IgD-negative memory B cell (primary cell): ENCODE measurements around the gene SLC17A9. TPM values are rescaled to one million over a fixed set of nuclear protein-coding genes. Genes with fewer than 3 reads are reported as not detected.
"Not testable (repeated sequence)": the region's sequence is repeated elsewhere in the genome, so short reads cannot be mapped to it uniquely, and the experiment has no call there.

Experiments
- H3K27ac Mint-ChIP-seq, 3 donors: one replicate each; pipeline ENCODE4 v1.8.0; 2020 to 2022; ENCODE audit warnings: mild to moderate bottlenecking in 3 of 3, mixed read lengths in 3 of 3, moderate library complexity in 1 of 3
- H3K27me3 Mint-ChIP-seq: one replicate; pipeline ENCODE4 v1.8.0; 2021; ENCODE audit warnings: mixed read lengths
- H3K36me3 Mint-ChIP-seq: one replicate; pipeline ENCODE4 v1.8.0; 2020; ENCODE audit warnings: mild to moderate bottlenecking, mixed read lengths
- H3K4me1 Mint-ChIP-seq, 3 donors: one replicate each; pipeline ENCODE4 v1.8.0; 2020 to 2022; ENCODE audit warnings: mixed read lengths in 3 of 3, mild to moderate bottlenecking in 1 of 3
- H3K4me3 Mint-ChIP-seq, 4 donors: one replicate each; pipeline ENCODE4 v1.8.0; 2020 to 2022; ENCODE audit warnings: mild to moderate bottlenecking in 4 of 4, mixed read lengths in 4 of 4, moderate library complexity in 3 of 4
- H3K9me3 Mint-ChIP-seq, 3 donors: one replicate each; pipeline ENCODE4 v1.8.0; 2020 to 2021; ENCODE audit warnings: mixed read lengths in 3 of 3, mild to moderate bottlenecking in 1 of 3
- polyA plus RNA-seq: library from polyadenylated mRNA; unstranded; fragments of 300-500 nt; fragmentation: Illumina TruSeq; gene quantifications from one replicate; pipeline ENCODE4 v1.2.3, GENCODE V29; 2021

The SLC17A9 gene
- polyA plus RNA-seq, 1 donor from 2014 or later, result 4.1 TPM

DNA sequence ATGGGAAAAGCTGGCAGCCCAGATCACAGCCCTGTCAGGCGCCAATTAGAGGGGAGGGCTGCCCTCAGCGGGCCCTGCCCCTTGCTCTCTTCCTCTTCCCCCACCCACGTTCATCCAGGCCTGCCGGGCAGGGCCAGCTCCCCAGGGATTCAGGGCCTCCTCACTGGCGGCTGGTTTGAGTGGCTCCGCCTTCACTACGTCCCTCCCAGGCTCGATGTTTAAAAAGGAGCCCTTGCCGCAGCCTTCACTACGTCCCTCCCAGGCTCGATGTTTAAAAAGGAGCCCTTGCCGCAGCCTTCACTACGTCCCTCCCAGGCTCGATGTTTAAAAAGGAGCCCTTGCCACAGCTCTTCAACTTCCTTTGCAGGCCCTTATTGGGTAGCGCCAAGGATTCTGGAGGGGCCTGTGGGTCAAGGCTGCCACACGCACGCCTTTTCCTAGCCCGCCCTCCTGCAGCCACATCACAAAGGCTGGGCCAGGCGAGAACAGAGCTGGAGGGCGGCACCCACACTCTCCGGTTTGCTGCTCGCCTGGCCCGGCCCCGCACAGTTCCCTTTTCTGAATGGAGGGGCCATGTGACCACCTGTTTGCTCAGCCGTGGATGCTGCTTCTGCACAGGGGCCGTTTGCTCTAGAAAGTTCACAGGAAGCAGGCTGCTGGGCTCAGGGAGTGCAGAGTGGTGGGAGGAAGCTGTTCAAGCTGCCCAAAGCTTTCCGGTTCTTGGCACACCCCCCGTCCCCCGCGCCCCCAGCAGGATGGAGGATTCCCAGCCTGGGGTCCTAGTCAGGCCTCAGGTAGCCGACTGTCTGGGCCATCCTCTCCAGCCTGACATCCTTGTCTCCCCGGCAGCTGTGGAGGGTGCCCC is 1.6 kb downstream of the SLC17A9 start:
- Mint-ChIP-seq H3K27ac (peak overlapping the region; percentile 89 to 97 (median 96)), H3K9me3 (no peaks in the 10 kb centered on the region), H3K27me3 (no peaks in the 10 kb centered on the region), H3K4me3 (peak overlapping the region; percentile 84 to 98 (median 94)), H3K36me3 (peaks cover 1% of the 10 kb centered on the region), H3K4me1 (peaks cover 9% of the 10 kb centered on the region in 3 donors)

DNA sequence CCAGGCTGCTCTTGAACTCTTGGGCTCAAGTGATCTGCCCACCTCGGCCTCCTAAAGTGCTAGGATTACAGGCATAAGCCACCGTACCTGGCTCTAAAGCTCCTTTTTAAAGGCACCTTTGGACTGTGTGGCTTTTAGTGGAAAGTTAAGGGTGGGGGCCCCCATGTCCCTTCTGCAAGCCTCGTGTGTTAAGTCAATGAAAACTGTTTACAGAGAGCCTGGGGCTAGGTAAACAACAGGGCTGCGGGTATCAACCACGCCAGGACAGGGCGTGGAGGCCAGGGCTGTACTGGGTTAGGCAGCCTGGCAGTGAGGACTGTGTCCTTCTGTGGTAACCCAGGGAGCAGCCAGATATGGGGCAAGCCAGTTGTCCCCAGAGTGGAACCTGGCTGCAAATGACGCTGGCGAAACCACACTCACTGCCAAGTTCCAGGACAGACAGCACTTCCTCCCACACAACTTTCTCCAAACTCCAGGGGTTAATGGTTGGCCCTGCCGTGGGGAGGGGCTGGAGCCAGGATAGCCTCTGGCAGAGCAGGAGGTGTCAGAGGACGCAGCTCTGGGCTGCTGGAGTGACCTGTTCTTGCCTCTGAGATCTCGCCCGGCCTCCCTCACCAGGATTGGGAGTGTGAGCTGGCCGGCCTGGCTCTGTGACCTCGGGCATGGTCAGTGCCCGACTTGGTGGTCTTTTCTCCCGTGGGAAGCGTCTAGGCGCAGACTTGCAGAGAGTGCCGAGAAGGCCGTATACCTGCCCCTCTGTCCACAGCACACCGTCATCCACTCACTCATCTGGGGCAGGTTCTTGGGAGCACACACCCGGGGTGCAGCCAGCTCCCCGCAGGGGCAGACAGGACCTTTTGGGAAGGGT is 3.2 kb downstream of the SLC17A9 start:
- Mint-ChIP-seq H3K36me3 (peaks cover 1% of the 10 kb centered on the region), H3K27ac (peak overlapping the region in 1 of 3 donors; percentile 23), H3K4me1 (peaks cover 9% of the 10 kb centered on the region in 3 donors), H3K27me3 (no peaks in the 10 kb centered on the region), H3K9me3 (no peaks in the 10 kb centered on the region), H3K4me3 (peak overlapping the region in 2 of 4 donors; percentile 60)

GRCh38 chr20:62956387-62957135 is 4.1 kb downstream of the SLC17A9 start:
- Mint-ChIP-seq H3K9me3 (no peaks in the 10 kb centered on the region), H3K27ac (no peak overlapping the region), H3K27me3 (no peaks in the 10 kb centered on the region), H3K4me3 (peak overlapping the region in 2 of 4 donors; percentile 60), H3K4me1 (peaks cover 7 to 9% (median 9%) of the 10 kb centered on the region in 3 donors), H3K36me3 (peaks cover 1% of the 10 kb centered on the region)

- Mint-ChIP-seq H3K4me3 (no peak overlapping the region), H3K4me1 (peaks cover 4 to 9% (median 6%) of the 10 kb centered on the region in 3 donors), H3K27ac (no peak overlapping the region), H3K9me3 (no peaks in the 10 kb centered on the region), H3K27me3 (no peaks in the 10 kb centered on the region), H3K36me3 (peaks cover 1% of the 10 kb centered on the region)
Measured at GRCh38 chr20:62957136-62958117, 4.9 kb downstream of the SLC17A9 start.

DNA sequence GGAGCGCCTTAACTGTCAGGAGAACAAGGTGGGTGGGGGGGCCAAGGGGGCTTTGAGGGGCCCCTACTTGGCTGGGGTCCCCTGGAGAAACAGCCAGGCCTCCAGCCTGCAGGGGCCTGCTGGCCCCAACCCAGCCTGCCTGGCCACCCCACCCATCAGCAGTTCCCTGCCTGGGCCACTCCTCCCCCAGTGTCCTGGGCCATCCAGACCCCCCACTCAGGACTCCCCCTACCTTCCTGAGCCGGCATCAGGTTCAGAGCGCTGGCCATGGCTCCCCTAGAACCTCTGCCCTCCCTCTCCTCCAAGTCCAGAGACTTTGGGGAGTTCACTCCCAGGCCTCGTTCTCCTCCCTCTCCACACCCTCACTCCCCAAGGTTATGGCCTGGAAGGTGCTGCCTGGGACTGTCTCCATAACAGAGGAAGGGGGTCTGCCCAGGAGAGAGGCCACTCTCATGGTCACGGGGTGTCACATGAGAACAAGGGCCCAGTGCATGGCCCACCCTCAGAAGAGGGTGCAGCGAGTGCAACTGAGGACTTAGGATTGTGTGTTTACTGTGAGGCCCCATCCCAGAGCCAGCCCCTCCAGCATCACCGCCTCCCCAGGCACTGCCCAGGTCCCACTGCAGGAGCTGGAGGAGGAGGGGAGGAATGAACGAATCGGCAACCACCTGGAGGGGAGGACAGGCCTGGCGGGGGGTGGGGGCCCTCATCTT is 6.0 kb downstream of the SLC17A9 start:
- Mint-ChIP-seq H3K4me3 (no peak overlapping the region), H3K4me1 (peaks cover 4 to 9% (median 6%) of the 10 kb centered on the region in 3 donors), H3K27me3 (no peaks in the 10 kb centered on the region), H3K9me3 (no peaks in the 10 kb centered on the region), H3K27ac (no peak overlapping the region), H3K36me3 (peaks cover 1% of the 10 kb centered on the region)

DNA sequence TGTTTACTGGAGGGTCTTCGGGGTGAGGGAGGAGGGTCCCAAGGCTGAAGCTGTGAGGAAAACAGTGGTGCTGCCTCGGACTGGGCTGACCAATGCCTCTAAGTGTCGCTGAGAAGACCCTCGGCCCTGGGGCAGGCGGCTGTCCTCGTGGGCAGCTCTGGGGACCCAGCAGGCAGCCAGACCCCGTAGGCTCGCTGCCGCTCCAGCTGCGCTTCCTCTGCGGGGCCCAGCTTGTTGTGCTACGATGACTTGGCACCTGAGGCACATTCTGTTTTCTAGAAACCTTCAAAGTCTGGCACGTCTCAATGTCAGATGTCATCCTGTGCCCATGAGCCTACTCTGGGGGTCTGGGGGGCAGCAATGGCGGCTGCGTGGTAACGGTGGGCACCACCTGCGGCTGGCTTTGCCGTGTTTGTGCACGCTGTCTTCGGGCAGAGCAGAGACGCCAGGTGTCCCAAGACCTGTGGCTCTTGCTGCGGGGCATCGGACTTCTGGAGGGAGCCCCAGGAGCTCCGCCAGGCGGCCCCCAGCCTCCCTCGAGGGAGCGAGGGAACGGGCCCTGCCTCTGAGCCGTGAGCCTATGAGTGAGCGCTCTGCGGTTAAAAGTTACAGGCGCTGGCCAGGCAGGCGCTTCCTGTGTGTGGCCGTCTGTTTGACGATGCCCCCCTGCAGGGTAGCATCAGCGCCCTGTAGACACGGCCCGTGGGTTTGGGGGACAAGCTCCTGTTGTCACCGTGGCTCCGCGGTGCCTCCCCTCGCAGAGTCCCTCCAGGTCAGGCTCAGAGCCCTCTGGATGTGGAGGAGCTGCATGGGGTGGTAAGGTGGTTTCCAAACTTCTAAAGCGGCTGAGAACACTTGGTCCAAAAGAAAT is 6.8 kb downstream of the SLC17A9 start:
- H3K4me3 Mint-ChIP-seq, result no peak overlapping the region
- H3K4me1 Mint-ChIP-seq, result peaks cover 3 to 4% (median 4%) of the 10 kb centered on the region in 3 donors
- no peaks in the 10 kb centered on the region for H3K27me3 Mint-ChIP-seq
- peaks cover 1% of the 10 kb centered on the region for H3K36me3 Mint-ChIP-seq
- no peak overlapping the region for H3K27ac Mint-ChIP-seq
- H3K9me3 Mint-ChIP-seq, result no peaks in the 10 kb centered on the region

DNA sequence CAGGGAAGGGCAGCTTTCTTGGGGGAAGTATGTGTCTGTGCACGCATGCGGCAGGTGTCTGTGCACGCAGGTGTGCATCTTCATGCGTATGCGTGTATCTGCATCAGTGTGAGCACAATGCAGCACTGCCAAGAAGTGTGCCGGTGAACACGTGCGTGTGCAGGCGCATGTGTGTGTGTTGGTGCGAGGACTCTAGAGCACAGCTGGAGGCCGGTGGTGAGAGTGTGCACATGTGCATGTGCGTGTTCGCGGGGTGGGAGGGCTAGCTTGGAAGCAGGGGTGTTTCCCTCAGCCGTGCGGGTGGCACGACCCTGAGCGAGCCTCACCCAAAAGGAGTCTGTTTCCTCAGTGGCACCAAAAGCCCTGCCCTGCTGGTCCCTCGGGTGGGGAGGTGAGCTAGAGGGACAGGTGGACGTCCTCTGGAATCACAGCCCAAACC is 7.5 kb downstream of the SLC17A9 start:
- Mint-ChIP-seq H3K27ac (no peak overlapping the region), H3K4me1 (no peaks in the 10 kb centered on the region), H3K36me3 (peaks cover 1% of the 10 kb centered on the region), H3K27me3 (no peaks in the 10 kb centered on the region), H3K9me3 (no peaks in the 10 kb centered on the region), H3K4me3 (no peak overlapping the region)

- not testable (repeated sequence) for H3K4me3 Mint-ChIP-seq, H3K9me3 Mint-ChIP-seq, H3K27ac Mint-ChIP-seq, H3K27me3 Mint-ChIP-seq, H3K36me3 Mint-ChIP-seq, H3K4me1 Mint-ChIP-seq
Measured at GRCh38 chr20:62960446-62961309, 8.2 kb downstream of the SLC17A9 start.

DNA sequence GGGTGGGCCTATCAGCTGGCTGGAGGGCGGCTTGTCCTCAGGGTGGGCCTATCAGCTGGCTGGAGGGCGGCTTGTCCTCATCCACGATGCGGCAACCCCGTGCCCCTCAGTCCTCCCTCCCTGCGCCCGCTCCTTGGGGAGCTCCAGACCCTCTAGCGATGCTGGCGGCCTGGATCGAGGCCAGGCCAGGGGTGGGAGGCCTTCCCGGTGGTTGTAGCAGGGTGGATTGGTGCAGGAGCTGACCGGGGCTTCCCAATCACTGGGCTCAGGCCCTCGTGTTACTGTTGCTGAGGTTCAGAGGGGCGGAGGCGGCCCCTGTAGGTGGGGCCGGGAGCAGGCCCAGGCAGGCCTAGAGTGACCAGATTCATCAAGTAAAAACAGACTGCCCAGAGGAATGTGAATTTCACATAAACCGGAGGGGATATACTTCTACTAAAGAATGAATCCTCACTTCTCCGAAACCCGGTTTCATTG is 8.8 kb downstream of the SLC17A9 start:
- peaks cover 1% of the 10 kb centered on the region for H3K36me3 Mint-ChIP-seq
- H3K4me3 Mint-ChIP-seq, result no peak overlapping the region
- no peak overlapping the region for H3K27ac Mint-ChIP-seq
- H3K27me3 Mint-ChIP-seq, result no peaks in the 10 kb centered on the region
- H3K4me1 Mint-ChIP-seq, result no peaks in the 10 kb centered on the region
- no peaks in the 10 kb centered on the region for H3K9me3 Mint-ChIP-seq

- Mint-ChIP-seq H3K27me3 (no peaks in the 10 kb centered on the region), H3K27ac (no peak overlapping the region), H3K4me3 (no peak overlapping the region), H3K36me3 (peaks cover 1% of the 10 kb centered on the region), H3K9me3 (no peaks in the 10 kb centered on the region), H3K4me1 (no peaks in the 10 kb centered on the region)
Measured at GRCh38 chr20:62961799-62962198, 9.3 kb downstream of the SLC17A9 start.

- Mint-ChIP-seq H3K27me3 (no peaks in the 10 kb centered on the region), H3K4me1 (no peaks in the 10 kb centered on the region), H3K36me3 (no peaks in the 10 kb centered on the region), H3K9me3 (no peaks in the 10 kb centered on the region), H3K4me3 (no peak overlapping the region), H3K27ac (no peak overlapping the region)
Measured at GRCh38 chr20:62962221-62962879, 9.8 kb downstream of the SLC17A9 start.
